Mesenchymal stem cell (in vitro differentiated cells and primary cell): ENCODE data around the gene GMPS.
"Not testable (repeated sequence)": the region's sequence is repeated elsewhere in the genome, so short reads cannot be mapped to it uniquely, and the experiment has no call there.

Experiments
- DNase-seq: peaks from one replicate; pipeline ENCODE4 v3.0.0-alpha.2; 2013
- H2AFZ ChIP-seq: one replicate; pipeline ENCODE4 v1.6.1; 2013; ENCODE audit warnings: low read depth, mild to moderate bottlenecking, control low read depth, inconsistent platforms, low read length, moderate library complexity
- H2AK5ac ChIP-seq: 2 replicates; pipeline ENCODE4 v1.6.1; 2013; ENCODE audit warnings: low read length, moderate library complexity, mild to moderate bottlenecking, inconsistent platforms; ENCODE audit not compliant: severe bottlenecking
- H2BK120ac ChIP-seq: one replicate; pipeline ENCODE4 v1.6.1; 2013; ENCODE audit warnings: low read depth, mild to moderate bottlenecking, inconsistent platforms, low read length, moderate library complexity
- H2BK12ac ChIP-seq, 2 experiments: one replicate each; pipeline ENCODE4 v1.6.1; 2013; ENCODE audit warnings: inconsistent platforms in 2 of 2, low read length in 2 of 2, mild to moderate bottlenecking in 2 of 2, moderate library complexity in 2 of 2, control low read depth in 1 of 2
- H2BK15ac ChIP-seq: one replicate; pipeline ENCODE4 v1.6.1; 2013; ENCODE audit warnings: mild to moderate bottlenecking, low read depth, inconsistent platforms; ENCODE audit not compliant: poor library complexity, severe bottlenecking
- H2BK5ac ChIP-seq: 2 replicates; pipeline ENCODE4 v1.6.1; 2013; ENCODE audit warnings: low read depth, mild to moderate bottlenecking, low read length, control low read depth, inconsistent platforms; ENCODE audit not compliant: poor library complexity, severe bottlenecking
- H3K14ac ChIP-seq, 2 experiments: one replicate each; pipeline ENCODE4 v1.6.1; 2013; ENCODE audit warnings: inconsistent platforms in 2 of 2, low read length in 2 of 2, control low read depth in 1 of 2, mild to moderate bottlenecking in 1 of 2, moderate library complexity in 1 of 2
- H3K18ac ChIP-seq, 2 experiments: one replicate each; pipeline ENCODE4 v1.6.1; 2013; ENCODE audit warnings: inconsistent platforms in 2 of 2, low read length in 2 of 2, control low read depth in 1 of 2, low read depth in 1 of 2, mild to moderate bottlenecking in 1 of 2
- H3K23ac ChIP-seq, 2 experiments: one replicate each; pipeline ENCODE4 v1.6.1; 2013; ENCODE audit warnings: inconsistent platforms in 2 of 2, low read length in 2 of 2, mild to moderate bottlenecking in 2 of 2, moderate library complexity in 2 of 2, control low read depth in 1 of 2
- H3K27ac ChIP-seq: 2 replicates; pipeline ENCODE4 v1.5.1; 2013; ENCODE audit warnings: mild to moderate bottlenecking, moderate library complexity, low read length, control low read depth, inconsistent platforms; ENCODE audit not compliant: poor library complexity, severe bottlenecking
- H3K27me3 ChIP-seq, 2 experiments: 2 replicates each; pipeline versions ENCODE4 v1.6.1 to v1.7.0; 2013; ENCODE audit warnings: low read length in 2 of 2, mild to moderate bottlenecking in 2 of 2, moderate library complexity in 2 of 2, control low read depth in 1 of 2, inconsistent platforms in 1 of 2; ENCODE audit not compliant: control insufficient read depth in 1 of 2, insufficient read depth in 1 of 2
- H3K36me3 ChIP-seq, 2 experiments: 2 replicates each; pipeline versions ENCODE4 v1.6.1 to v1.7.0; 2013; ENCODE audit warnings: low read length in 2 of 2, control low read depth in 1 of 2, inconsistent platforms in 1 of 2, low read depth in 1 of 2, mild to moderate bottlenecking in 1 of 2; ENCODE audit not compliant: insufficient read depth in 2 of 2, control insufficient read depth in 1 of 2
- H3K4ac ChIP-seq, 2 experiments: one replicate each; pipeline ENCODE4 v1.6.1; 2013; ENCODE audit warnings: inconsistent platforms in 2 of 2, low read length in 2 of 2, mild to moderate bottlenecking in 2 of 2, moderate library complexity in 2 of 2, control low read depth in 1 of 2, low read depth in 1 of 2
- H3K4me1 ChIP-seq: 2 replicates; pipeline ENCODE4 v1.6.1; 2013; ENCODE audit warnings: low read depth, low read length, control low read depth; ENCODE audit not compliant: control insufficient read depth, insufficient read depth
- H3K4me2 ChIP-seq: 2 replicates; pipeline ENCODE4 v1.6.1; 2013; ENCODE audit warnings: low read length, mild to moderate bottlenecking, inconsistent platforms; ENCODE audit not compliant: poor library complexity, severe bottlenecking
- H3K4me3 ChIP-seq, 2 experiments: 2 replicates each; pipeline versions ENCODE4 v1.5.1 to v1.7.0; 2013; ENCODE audit warnings: low read length in 2 of 2, mild to moderate bottlenecking in 2 of 2, control low read depth in 1 of 2, low read depth in 1 of 2; ENCODE audit not compliant: insufficient read depth in 1 of 2
- H3K79me1 ChIP-seq: replicated peaks from 2 replicates; pipeline ENCODE4 v1.6.1; 2013; ENCODE audit warnings: mild to moderate bottlenecking, control low read depth, low read length, inconsistent platforms; ENCODE audit not compliant: poor library complexity, severe bottlenecking
- H3K9ac ChIP-seq: 2 replicates; pipeline ENCODE4 v1.7.0; 2013; ENCODE audit warnings: mild to moderate bottlenecking, low read length, moderate library complexity
- H3K9me3 ChIP-seq: 2 replicates; pipeline ENCODE4 v1.7.0; 2013; ENCODE audit warnings: mild to moderate bottlenecking, low read length; ENCODE audit not compliant: control insufficient read depth
- H4K8ac ChIP-seq: one replicate; pipeline ENCODE4 v1.6.1; 2013; ENCODE audit warnings: inconsistent platforms, mild to moderate bottlenecking, low read length, moderate library complexity
- H4K91ac ChIP-seq: one replicate; pipeline ENCODE4 v1.6.1; 2013; ENCODE audit warnings: mild to moderate bottlenecking, low read length, inconsistent platforms
- WGBS: methylation state at CpG from one replicate; pipeline ENCODE4 v1.1.7; 2013; ENCODE audit warnings: mixed read lengths; 5-methylcytosine and 5-hydroxymethylcytosine counted together

The GMPS gene

DNA sequence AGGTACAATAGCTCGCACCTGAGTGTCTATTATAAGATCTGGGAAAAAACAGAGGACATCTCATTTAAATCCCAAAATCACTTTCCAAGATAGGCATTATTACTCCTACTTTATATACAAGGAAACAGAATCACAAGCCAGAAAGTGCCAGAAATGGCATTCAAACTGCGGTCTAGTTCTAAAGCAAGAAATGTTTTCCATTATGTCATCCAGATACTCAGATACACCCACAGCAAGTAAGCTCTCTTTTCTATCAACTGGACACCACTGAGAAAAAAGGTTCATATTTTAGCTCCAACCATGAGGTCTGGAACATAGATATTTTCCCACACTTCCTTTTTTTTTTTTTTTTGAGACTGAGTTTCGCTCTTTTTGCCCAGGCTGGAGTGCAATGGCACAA lies 24.3 kb upstream of the GMPS start:
- Histone ChIP-seq H3K27me3 (no peaks in the 10 kb centered on the region), H4K8ac (no peak overlapping the region), H3K27ac (no peak overlapping the region), H2BK5ac (no peak overlapping the region), H3K36me3 (peaks cover 0 to 11% of the 10 kb centered on the region in 2 experiments), H2BK12ac (no peak overlapping the region), H3K4me1 (peaks cover 2% of the 10 kb centered on the region), H3K79me1 (peaks cover 6% of the 10 kb centered on the region), H3K23ac (no peak overlapping the region), H2AK5ac (no peak overlapping the region), H3K18ac (no peak overlapping the region), H2BK15ac (no peak overlapping the region), H3K4ac (no peak overlapping the region), H3K4me2 (no peak overlapping the region), H3K14ac (no peak overlapping the region), H3K9ac (no peak overlapping the region), H4K91ac (no peak overlapping the region), H2AFZ (no peak overlapping the region), H3K9me3 (no peaks in the 10 kb centered on the region), H2BK120ac (no peak overlapping the region), H3K4me3 (no peak overlapping the region)
- DNase-seq: no peak
- WGBS: 96% methylated on average over 3 of the region's 3 CpGs

DNA sequence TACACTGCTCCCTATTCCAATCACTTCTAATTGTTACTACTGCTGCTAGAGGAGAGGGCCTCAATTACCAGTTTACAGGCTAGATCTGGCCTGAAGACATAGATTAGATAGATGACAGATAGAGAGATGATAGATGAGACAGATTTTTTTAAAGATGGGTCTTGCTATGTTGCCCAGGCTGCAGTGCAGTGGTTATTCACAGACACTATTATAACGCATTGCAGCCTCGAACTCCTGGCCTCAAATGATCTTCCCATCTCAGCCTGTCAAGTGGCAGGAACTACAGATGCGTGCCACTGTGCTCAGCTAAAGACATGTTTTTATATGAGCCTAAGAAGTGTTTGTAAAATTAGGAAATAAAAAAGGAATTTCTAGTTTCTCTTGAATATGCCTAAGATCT lies 22.5 kb upstream of the GMPS start:
- 100% methylated on average over 3 of the region's 3 CpGs for WGBS
- H2BK12ac ChIP-seq: no peak overlapping the region
- H3K9ac ChIP-seq: no peak overlapping the region

DNA sequence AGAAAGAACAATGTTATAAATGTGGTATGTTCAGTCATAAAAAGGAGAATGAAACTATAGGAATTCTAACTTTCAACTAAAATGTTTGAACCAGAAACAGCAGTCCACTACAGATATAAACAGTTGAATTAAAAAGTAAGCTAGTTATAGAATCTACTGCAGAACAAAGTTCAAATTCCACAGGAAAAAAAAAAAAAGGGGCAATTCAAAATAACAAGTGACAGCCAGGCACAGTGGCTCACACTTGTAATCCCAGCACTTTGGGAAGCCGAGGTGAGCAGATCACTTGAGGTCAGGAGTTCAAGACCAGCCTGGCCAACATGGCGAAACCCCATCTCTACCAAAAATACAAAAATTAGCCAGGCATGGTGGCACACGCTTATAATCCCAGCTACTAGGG lies 21.0 kb upstream of the GMPS start:
- not testable (repeated sequence) for H4K91ac ChIP-seq, H3K4me1 ChIP-seq, H3K18ac ChIP-seq, H2BK120ac ChIP-seq, H3K9ac ChIP-seq, H3K9me3 ChIP-seq, H2BK15ac ChIP-seq, H4K8ac ChIP-seq, H2AK5ac ChIP-seq, H3K27ac ChIP-seq, H2BK12ac ChIP-seq, H3K27me3 ChIP-seq, H2BK5ac ChIP-seq, H3K4ac ChIP-seq, H3K23ac ChIP-seq, H3K4me2 ChIP-seq, H3K14ac ChIP-seq, H3K4me3 ChIP-seq, H2AFZ ChIP-seq, DNase-seq
- WGBS: 100% methylated on average over 2 of the region's 3 CpGs
- H3K79me1 ChIP-seq: peaks cover 13% of the 10 kb centered on the region
- peaks cover 0 to 19% of the 10 kb centered on the region in 2 experiments for H3K36me3 ChIP-seq

More for the DNA sequence above, 22.5 kb upstream of the GMPS start:
- H2BK5ac ChIP-seq: no peak overlapping the region
- H3K23ac ChIP-seq: no peak overlapping the region
- peaks cover 0 to 19% of the 10 kb centered on the region in 2 experiments for H3K36me3 ChIP-seq
- no peak overlapping the region for H2AK5ac ChIP-seq
- no peaks in the 10 kb centered on the region for H3K9me3 ChIP-seq
- H4K8ac ChIP-seq: no peak overlapping the region
- no peak for DNase-seq
- no peak overlapping the region for H2BK120ac ChIP-seq
- no peak overlapping the region for H2AFZ ChIP-seq
- H3K4me2 ChIP-seq: no peak overlapping the region
- H3K4me1 ChIP-seq: peaks cover 6% of the 10 kb centered on the region
- no peak overlapping the region for H3K27ac ChIP-seq
- no peak overlapping the region for H3K14ac ChIP-seq
- H3K27me3 ChIP-seq: no peaks in the 10 kb centered on the region
- no peak overlapping the region for H2BK15ac ChIP-seq
- H4K91ac ChIP-seq: no peak overlapping the region
- H3K79me1 ChIP-seq: peaks cover 7% of the 10 kb centered on the region
- H3K18ac ChIP-seq: no peak overlapping the region
- H3K4me3 ChIP-seq: no peak overlapping the region
- no peak overlapping the region for H3K4ac ChIP-seq

DNA sequence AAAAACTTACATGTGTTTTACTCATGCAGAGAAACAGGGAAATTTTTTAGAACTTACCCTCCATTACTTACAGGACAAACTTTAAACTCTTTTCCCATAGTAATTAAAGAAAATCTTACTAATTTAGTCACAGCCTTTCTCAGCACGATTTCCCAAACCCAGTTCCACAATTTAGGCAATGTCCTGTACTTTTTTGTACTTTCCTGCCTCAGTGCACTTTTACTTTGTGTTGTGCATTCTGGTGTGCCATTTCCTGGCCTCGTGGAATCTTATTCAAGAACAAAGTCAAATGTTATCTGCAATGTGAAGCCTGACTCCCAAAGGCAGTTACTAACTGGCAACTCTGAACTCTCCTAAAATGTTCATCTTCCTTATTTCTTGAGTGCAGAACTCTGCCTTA lies 18.1 kb upstream of the GMPS start:
- no peak overlapping the region for H2BK120ac ChIP-seq
- H2AK5ac ChIP-seq: no peak overlapping the region
- H2BK15ac ChIP-seq: no peak overlapping the region
- no peaks in the 10 kb centered on the region for H3K27me3 ChIP-seq
- no peak overlapping the region for H2BK12ac ChIP-seq
- no peak overlapping the region for H3K18ac ChIP-seq
- H3K23ac ChIP-seq: no peak overlapping the region
- H2AFZ ChIP-seq: no peak overlapping the region
- no peak for DNase-seq
- peaks cover 11% of the 10 kb centered on the region for H3K79me1 ChIP-seq
- H3K9me3 ChIP-seq: no peaks in the 10 kb centered on the region
- peaks cover 0 to 15% of the 10 kb centered on the region in 2 experiments for H3K36me3 ChIP-seq
- WGBS: 45% methylated on average over 2 of the region's 2 CpGs
- no peak overlapping the region for H3K27ac ChIP-seq
- peaks cover 8% of the 10 kb centered on the region for H3K4me1 ChIP-seq
- no peak overlapping the region for H3K4ac ChIP-seq
- no peak overlapping the region for H4K91ac ChIP-seq
- no peak overlapping the region for H2BK5ac ChIP-seq
- H4K8ac ChIP-seq: no peak overlapping the region
- peak overlapping the region; percentile 97 for H3K4me2 ChIP-seq
- peak overlapping the region in 1 of 2 experiments; percentile 11 for H3K14ac ChIP-seq
- H3K9ac ChIP-seq: peak overlapping the region; percentile 94
- peak overlapping the region in 1 of 2 experiments; percentile 93 for H3K4me3 ChIP-seq
